Head of caudate nucleus (tissue), 42 donors: ENCODE data around the gene IFTAP.
"Not testable (repeated sequence)": the region's sequence is repeated elsewhere in the genome, so short reads cannot be mapped to it uniquely, and the experiment has no call there.

ENCODE experiments used
- DNase-seq, 42 donors: peaks; one replicate each; pipeline versions ENCODE4 v3.0.0 to v3.0.0-alpha.2; 2020 to 2021; ENCODE audit warnings: mixed read lengths in 7 of 42
- intact Hi-C: fragments of 100-400 bp; cut with DNase I; formaldehyde crosslinking; loops from one replicate; pipeline ENCODE4 v1.15.0; 2022

Gene IFTAP

GRCh38 chr11:36594316-36594989 is at the start of gene IFTAP:
TSS of gene IFTAP (plus strand) at chr11:36594502. CDS start at chr11:36610104, 15,602 bp downstream.
- peak; percentile 18 to 91 (median 66) for DNase-seq
- intact Hi-C loops = no loop called here

GRCh38 chr11:36550385-36551115 is 43.8 kb upstream of the IFTAP start:
- intact Hi-C loops = no loop called here
- DNase-seq = no peak

- intact Hi-C loops, DNase-seq: not testable (repeated sequence)
Measured at GRCh38 chr11:36557390-36557789, 36.9 kb upstream of the IFTAP start.

GRCh38 chr11:36557991-36558390 is 36.3 kb upstream of the IFTAP start:
- no peak for DNase-seq
- intact Hi-C loops = no loop called here

GRCh38 chr11:36558571-36559413 is 35.5 kb upstream of the IFTAP start:
- DNase-seq = no peak
- intact Hi-C loops = no loop called here

GRCh38 chr11:36564376-36565030 is 29.8 kb upstream of the IFTAP start:
- DNase-seq = peak in 41 of 42 donors; percentile 6 to 84 (median 63)

GRCh38 chr11:36565031-36565610 is 29.2 kb upstream of the IFTAP start:
- DNase-seq = no peak
- intact Hi-C loops = loop anchor here (5.0 kb wide), 1 partner anchor 102 kb away; no protein-coding TSS in a partner anchor

More at GRCh38 chr11:36564376-36565030, 29.8 kb upstream of the IFTAP start:
- intact Hi-C loops = loop anchor here (5.0 kb wide), 1 partner anchor 103 kb away; no protein-coding TSS in a partner anchor

GRCh38 chr11:36566407-36567053 is 27.8 kb upstream of the IFTAP start:
- intact Hi-C loops = loop anchor here (5.0 kb wide), 1 partner anchor 101 kb away; no protein-coding TSS in a partner anchor
- DNase-seq = no peak

- intact Hi-C loops = loop anchor here (5.0 kb wide), 1 partner anchor 100 kb away; no protein-coding TSS in a partner anchor
- no peak for DNase-seq
Measured at GRCh38 chr11:36567694-36568093, 26.6 kb upstream of the IFTAP start, which contains the start of gene RAG1. TSS of gene RAG1 (plus strand) at chr11:36568007. CDS start at chr11:36573305, 5,298 bp downstream.

- intact Hi-C loops = loop anchor here (5.0 kb wide), 1 partner anchor 98 kb away; no protein-coding TSS in a partner anchor
- no peak for DNase-seq
Measured at GRCh38 chr11:36569095-36569494, 25.2 kb upstream of the IFTAP start.

- intact Hi-C loops = no loop called here
Measured at GRCh38 chr11:36574486-36574885, 19.8 kb upstream of the IFTAP start.

GRCh38 chr11:36577373-36577772 is 16.9 kb upstream of the IFTAP start:
- intact Hi-C loops = no loop called here
- DNase-seq = no peak

More at GRCh38 chr11:36574486-36574885, 19.8 kb upstream of the IFTAP start:
- DNase-seq = no peak

GRCh38 chr11:36577859-36578258 is 16.4 kb upstream of the IFTAP start:
- no peak for DNase-seq
- intact Hi-C loops = no loop called here

- intact Hi-C loops = no loop called here
- DNase-seq = no peak
Measured at GRCh38 chr11:36578458-36578857, 15.8 kb upstream of the IFTAP start.

GRCh38 chr11:36581536-36581935 is 12.8 kb upstream of the IFTAP start:
- intact Hi-C loops = no loop called here
- DNase-seq = no peak

GRCh38 chr11:36583667-36584066 is 10.6 kb upstream of the IFTAP start:
- DNase-seq = no peak
- intact Hi-C loops = no loop called here

GRCh38 chr11:36586543-36586942 is 7.8 kb upstream of the IFTAP start:
- intact Hi-C loops = no loop called here
- no peak for DNase-seq

GRCh38 chr11:36588099-36588498 is 6.2 kb upstream of the IFTAP start:
- intact Hi-C loops = no loop called here

More at GRCh38 chr11:36588099-36588498, 6.2 kb upstream of the IFTAP start:
- no peak for DNase-seq
